Muscle layer of duodenum (tissue), 2 donors: Measurements from ENCODE around the gene PATZ1.

Source experiments
- H3K27ac ChIP-seq: one replicate; pipeline ENCODE4 v1.7.0; 2013; ENCODE audit warnings: mild to moderate bottlenecking, low read length
- H3K27me3 ChIP-seq: one replicate; pipeline ENCODE4 v1.7.0; 2013; ENCODE audit warnings: low read depth, mild to moderate bottlenecking, control low read depth, low read length
- H3K36me3 ChIP-seq, 2 donors: one replicate each; pipeline ENCODE4 v1.7.0; 2013; ENCODE audit warnings: low read length in 2 of 2, control low read depth in 1 of 2, mild to moderate bottlenecking in 1 of 2; ENCODE audit not compliant: insufficient read depth in 2 of 2, control insufficient read depth in 1 of 2
- H3K4me1 ChIP-seq, 2 donors: one replicate each; pipeline ENCODE4 v1.7.0; 2013; ENCODE audit warnings: low read length in 2 of 2, mild to moderate bottlenecking in 2 of 2, control low read depth in 1 of 2, moderate library complexity in 1 of 2; ENCODE audit not compliant: insufficient read depth in 2 of 2, control insufficient read depth in 1 of 2
- H3K4me3 ChIP-seq, 2 donors: one replicate each; pipeline ENCODE4 v1.7.0; 2013; ENCODE audit warnings: low read length in 2 of 2, low read depth in 1 of 2, mild to moderate bottlenecking in 1 of 2
- H3K9me3 ChIP-seq, 2 donors: one replicate each; pipeline ENCODE4 v1.7.0; 2013; ENCODE audit warnings: low read length in 2 of 2, control low read depth in 1 of 2, mild to moderate bottlenecking in 1 of 2; ENCODE audit not compliant: control insufficient read depth in 1 of 2
- donor health status: healthy.

PATZ1 gene

GRCh38 chr22:31305194-31305593, 41.0 kb downstream of the PATZ1 start:
- Histone ChIP-seq H3K4me1 (no peaks in the 10 kb centered on the region), H3K36me3 (no peaks in the 10 kb centered on the region), H3K9me3 (no peaks in the 10 kb centered on the region), H3K4me3 (no peak overlapping the region), H3K27me3 (no peaks in the 10 kb centered on the region), H3K27ac (no peak overlapping the region)

DNA sequence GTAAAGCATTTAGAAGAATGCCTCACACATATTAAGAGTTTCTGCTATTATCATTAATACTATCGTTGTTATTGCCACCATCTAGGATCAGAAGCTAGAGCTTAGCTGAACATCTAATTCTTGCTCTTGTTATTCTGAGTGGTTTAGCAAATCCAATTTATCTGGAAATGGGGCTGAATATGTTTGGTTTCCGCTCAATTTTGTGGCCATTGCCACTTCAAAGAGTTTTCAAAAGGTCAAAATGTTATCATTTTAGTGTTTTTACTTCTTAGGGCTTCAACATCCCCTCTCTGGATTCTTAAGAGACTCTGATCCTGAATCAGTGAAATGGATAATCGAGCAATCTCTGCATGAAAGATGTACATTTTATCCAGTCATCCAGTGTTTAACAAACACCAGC, 43.6 kb downstream of the PATZ1 start:
- Histone ChIP-seq H3K36me3 (no peaks in the 10 kb centered on the region), H3K4me1 (no peaks in the 10 kb centered on the region), H3K27ac (no peak overlapping the region), H3K9me3 (no peaks in the 10 kb centered on the region), H3K27me3 (no peaks in the 10 kb centered on the region), H3K4me3 (no peak overlapping the region)

DNA sequence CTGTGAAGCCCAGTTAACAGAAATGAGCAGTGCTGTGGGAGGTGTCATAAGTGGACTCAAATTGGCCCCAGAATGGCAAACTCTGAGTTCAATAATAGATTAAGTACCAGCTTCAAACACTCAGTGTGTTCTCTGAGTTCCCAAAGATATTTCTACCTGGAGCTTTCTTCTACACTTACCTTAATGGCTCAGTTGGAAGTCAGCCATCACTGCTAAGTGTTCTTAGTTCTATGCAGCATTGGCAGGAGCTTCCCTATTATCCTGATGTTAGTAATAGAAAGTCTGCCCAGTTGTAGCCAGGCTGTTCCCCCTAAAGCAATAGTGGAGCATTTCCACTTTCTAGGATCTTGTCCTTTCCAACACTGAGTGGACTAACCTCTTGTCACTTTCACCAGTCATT, 44.1 kb downstream of the PATZ1 start:
- Histone ChIP-seq H3K36me3 (no peaks in the 10 kb centered on the region), H3K4me3 (no peak overlapping the region), H3K27me3 (no peaks in the 10 kb centered on the region), H3K4me1 (peaks cover under 1 to 2% of the 10 kb centered on the region in 2 donors), H3K27ac (no peak overlapping the region), H3K9me3 (no peaks in the 10 kb centered on the region)

- Histone ChIP-seq H3K4me3 (no peak overlapping the region), H3K4me1 (peaks cover 8 to 11% of the 10 kb centered on the region in 2 donors), H3K27ac (no peak overlapping the region), H3K36me3 (no peaks in the 10 kb centered on the region), H3K9me3 (no peaks in the 10 kb centered on the region), H3K27me3 (no peaks in the 10 kb centered on the region)
These were observed 45.2 kb downstream of the PATZ1 start for GRCh38 chr22:31300896-31301295.

DNA sequence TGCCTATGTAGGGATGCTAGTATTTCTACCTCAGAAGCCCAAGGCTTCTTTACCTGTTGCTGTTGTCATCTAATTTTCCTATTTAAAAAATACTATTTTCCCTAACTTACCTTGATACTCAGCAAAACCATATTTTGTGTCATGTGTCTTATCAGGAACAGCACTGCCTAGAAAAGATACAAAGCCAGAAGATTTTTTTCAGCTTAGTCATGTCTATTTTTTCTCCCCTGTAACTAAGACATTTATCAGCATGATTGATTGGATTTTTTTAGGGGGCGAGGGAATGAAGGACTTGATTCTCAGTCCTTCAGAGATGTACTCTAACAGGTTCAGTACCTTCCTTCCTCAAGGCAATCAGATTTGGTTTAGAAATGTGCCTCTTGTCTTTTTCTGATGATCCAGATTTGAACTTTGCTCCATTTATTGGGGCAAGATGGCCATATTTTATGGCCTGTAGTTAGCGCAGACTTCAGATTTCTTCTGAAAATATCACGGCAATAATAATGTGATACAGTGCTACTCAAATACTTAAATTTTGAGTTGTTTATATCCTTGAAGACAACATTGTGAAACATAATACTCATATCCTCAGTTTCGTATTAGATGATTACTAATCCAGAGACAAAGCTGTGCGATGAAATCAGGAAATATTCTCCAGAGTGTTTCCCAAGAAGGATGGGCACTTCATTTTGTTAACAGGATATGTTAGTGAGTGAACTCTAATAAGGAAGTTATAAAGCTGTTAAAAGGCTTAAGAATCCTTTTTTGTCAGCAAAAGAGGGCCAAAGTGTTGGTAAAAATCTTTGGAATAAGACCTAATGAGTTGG, 50.1 kb downstream of the PATZ1 start:
- peaks cover 8 to 43% of the 10 kb centered on the region in 2 donors for H3K4me1 ChIP-seq
- H3K36me3 ChIP-seq: no peaks in the 10 kb centered on the region
- H3K4me3 ChIP-seq: peak overlapping the region in 1 of 2 donors; percentile 2
- H3K27ac ChIP-seq: peak overlapping the region; percentile 72
- H3K27me3 ChIP-seq: no peaks in the 10 kb centered on the region
- no peaks in the 10 kb centered on the region for H3K9me3 ChIP-seq

DNA sequence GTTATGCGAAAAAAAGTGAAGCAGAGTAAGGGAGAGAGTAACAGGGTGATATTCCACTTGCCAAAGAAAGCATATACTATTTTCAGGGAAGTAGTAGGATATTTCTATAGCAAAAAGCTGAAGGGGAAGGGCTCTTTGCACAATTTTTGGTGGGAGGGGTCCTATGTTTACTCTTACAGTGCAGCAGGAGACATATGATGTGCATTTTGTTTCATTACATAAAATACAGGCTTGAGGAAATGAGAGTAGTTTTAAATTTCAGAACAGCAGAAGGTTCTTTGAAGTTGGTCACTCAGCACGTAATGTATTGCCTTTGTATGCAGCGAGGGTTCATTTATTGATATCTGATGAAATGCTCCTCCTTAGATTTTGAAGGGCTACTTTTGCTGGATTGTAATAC, 50.8 kb downstream of the PATZ1 start:
- Histone ChIP-seq H3K4me1 (peaks cover 8 to 43% of the 10 kb centered on the region in 2 donors), H3K27me3 (no peaks in the 10 kb centered on the region), H3K36me3 (no peaks in the 10 kb centered on the region), H3K9me3 (no peaks in the 10 kb centered on the region), H3K4me3 (peak overlapping the region in 1 of 2 donors; percentile 2), H3K27ac (peak overlapping the region; percentile 72)

- Histone ChIP-seq H3K36me3 (peaks cover 11 to 13% of the 10 kb centered on the region in 2 donors), H3K4me3 (peak within 1 kb of the TSS; percentile 89 to 92), H3K27ac (peak within 1 kb of the TSS; percentile 96), H3K27me3 (no peaks in the 10 kb centered on the region), H3K9me3 (no peaks in the 10 kb centered on the region), H3K4me1 (peaks cover 24 to 68% of the 10 kb centered on the region in 2 donors)
These were observed 53.7 kb downstream of the PATZ1 start, which contains the start of gene PIK3IP1 for GRCh38 chr22:31292236-31292989. Gene PIK3IP1 (minus strand): TSS chr22:31292488. CDS start chr22:31292344, 144 bp downstream.

- Histone ChIP-seq H3K27ac (peak overlapping the region; percentile 96), H3K36me3 (peaks cover 11 to 14% of the 10 kb centered on the region in 2 donors), H3K9me3 (no peaks in the 10 kb centered on the region), H3K27me3 (no peaks in the 10 kb centered on the region), H3K4me1 (peaks cover 20 to 65% of the 10 kb centered on the region in 2 donors), H3K4me3 (peak overlapping the region; percentile 89 to 92)
These were observed 54.5 kb downstream of the PATZ1 start for GRCh38 chr22:31291481-31292235.

DNA sequence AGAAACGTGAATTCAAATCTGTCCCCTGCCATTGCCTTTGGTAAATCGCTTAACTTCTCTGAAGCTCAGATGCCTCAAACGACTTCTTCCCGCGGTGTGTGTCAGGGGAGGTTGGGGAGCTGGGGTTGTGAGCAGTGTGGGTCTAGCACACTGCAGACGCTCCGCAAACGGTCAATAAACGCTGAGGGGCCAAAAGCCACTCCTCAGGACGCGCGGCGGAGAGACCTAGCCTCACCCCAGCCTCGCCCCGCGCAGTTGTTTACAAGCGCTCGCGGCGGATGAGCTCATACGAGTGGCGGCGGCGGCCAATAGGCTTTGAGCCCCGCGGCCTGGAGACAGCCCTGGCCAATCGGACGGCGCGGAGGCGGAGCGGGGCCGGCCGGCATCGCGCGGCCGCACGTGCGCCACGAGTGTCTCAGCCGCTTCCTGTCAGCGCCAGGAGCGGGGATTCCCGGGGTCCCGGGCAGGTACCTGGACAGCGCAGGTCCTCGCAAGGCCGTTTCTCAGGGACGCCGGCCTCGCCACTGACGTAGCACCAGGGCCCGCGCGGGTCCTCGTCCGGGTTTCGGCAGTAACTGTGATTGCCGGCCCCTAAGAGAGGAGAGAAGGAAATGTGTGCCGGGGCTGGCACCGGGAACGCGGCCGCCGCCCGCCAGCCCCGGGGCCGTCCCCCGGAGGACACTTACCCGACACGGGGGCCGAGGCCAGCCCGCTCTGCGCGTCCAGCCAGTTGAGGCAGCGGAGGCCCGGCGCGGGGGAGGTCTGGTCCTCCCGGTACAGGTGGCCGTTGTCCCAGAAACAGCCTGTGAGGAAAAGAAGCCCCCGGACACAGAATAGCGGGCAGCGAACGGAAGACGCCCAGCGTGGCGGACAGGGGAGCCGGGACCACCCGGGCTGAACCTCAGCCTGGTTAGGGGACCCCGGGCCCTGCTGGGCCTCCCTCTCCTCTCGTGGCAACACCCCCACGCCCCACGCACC, 55.4 kb downstream of the PATZ1 start:
- peaks cover 11 to 16% of the 10 kb centered on the region in 2 donors for H3K36me3 ChIP-seq
- peak overlapping the region; percentile 98 for H3K27ac ChIP-seq
- H3K9me3 ChIP-seq: no peaks in the 10 kb centered on the region
- peak overlapping the region; percentile 89 to 92 for H3K4me3 ChIP-seq
- H3K4me1 ChIP-seq: peaks cover 20 to 63% of the 10 kb centered on the region in 2 donors
- H3K27me3 ChIP-seq: no peaks in the 10 kb centered on the region

DNA sequence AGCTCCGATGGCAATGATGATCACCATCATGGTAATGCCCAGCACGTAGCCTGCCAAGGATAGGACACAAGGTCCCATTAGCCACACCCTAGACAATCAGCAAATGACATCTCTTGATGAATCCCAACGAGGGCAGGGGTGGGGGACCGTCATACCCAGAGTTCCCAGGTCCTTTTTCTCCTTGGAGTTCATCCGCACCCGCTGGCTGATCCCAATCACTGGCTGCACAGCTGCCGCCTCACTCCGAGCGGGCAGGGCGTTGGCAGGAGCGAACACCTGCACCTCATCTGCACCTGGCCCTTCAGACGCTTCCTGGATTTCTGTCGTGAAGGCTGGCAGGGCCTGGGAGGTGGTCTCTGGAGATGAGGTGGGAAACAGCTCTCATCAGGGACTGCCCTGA, 56.8 kb downstream of the PATZ1 start:
- H3K27ac ChIP-seq: peak overlapping the region; percentile 89
- H3K36me3 ChIP-seq: peaks cover 21 to 30% of the 10 kb centered on the region in 2 donors
- H3K9me3 ChIP-seq: no peaks in the 10 kb centered on the region
- peaks cover 20 to 58% of the 10 kb centered on the region in 2 donors for H3K4me1 ChIP-seq
- no peaks in the 10 kb centered on the region for H3K27me3 ChIP-seq
- H3K4me3 ChIP-seq: peak overlapping the region; percentile 62 to 92
